GM23338 (cell line): ENCODE measurements around the gene SF3A1.

ENCODE experiments used
- CREB1 ChIP-seq: fragments of 250-450 bp; sonication (Bioruptor Pico); IDR thresholded peaks from 2 replicates; pipeline ENCODE4 v1.5.0; 2020; ENCODE audit warnings: low read depth, mild to moderate bottlenecking, moderate library complexity
- CTCF ChIP-seq, 2 experiments: fragments of 200-600 bp in 1 of 2; sonication (generic) in 1 of 2; conservative IDR thresholded peaks; 2 replicates each; pipeline versions ENCODE4 v1.5.1 to v1.6.1; 2016 to 2017; ENCODE audit warnings: antibody characterized with exemption in 2 of 2, low read depth in 2 of 2, mild to moderate bottlenecking in 2 of 2, moderate library complexity in 1 of 2
- EZH2 ChIP-seq: fragments of 200-600 bp; sonication (generic); IDR thresholded peaks from one replicate; pipeline ENCODE4 v1.8.0; 2017; ENCODE audit warnings: antibody characterized with exemption, mild to moderate bottlenecking, low read depth; ENCODE audit not compliant: unreplicated experiment
- POLR2AphosphoS5 ChIP-seq: IDR thresholded peaks from 2 replicates; pipeline ENCODE4 v1.6.1; 2016; ENCODE audit warnings: antibody characterized with exemption, low read depth
- REST ChIP-seq: IDR thresholded peaks from one replicate; pipeline ENCODE4 v1.6.1; 2018; ENCODE audit warnings: antibody characterized with exemption; ENCODE audit not compliant: unreplicated experiment

- no peak for TF ChIP-seq CTCF (conservative IDR thresholded peaks at IDR 0.05; ENCODE audit: low read depth in 2 of 2)
- TF ChIP-seq EZH2 = no peak
- no peak for TF ChIP-seq POLR2AphosphoS5
- no peak for TF ChIP-seq CREB1 (CRISPR knock-in tag)
- TF ChIP-seq REST = no peak
Observed at GRCh38 chr22:30338802-30339201, 17.9 kb downstream of the SF3A1 start.
